Measurements from ENCODE around the gene WFIKKN1. TPM values are rescaled to one million over a fixed set of nuclear protein-coding genes. Genes with fewer than 3 reads are reported as not detected.

WFIKKN1 gene
- total RNA-seq, 2 donors from 2014 or later: 0.10 to 0.18 TPM

GRCh38 chr16:683396-684070 is 52.7 kb downstream of the WFIKKN1 start:
- H3K4me1 Mint-ChIP-seq: peaks cover 20% of the 10 kb centered on the region
- DNase-seq: no peak

More at GRCh38 chr16:683396-684070, 52.7 kb downstream of the WFIKKN1 start:
- no peak for ATAC-seq
- Mint-ChIP-seq H3K27me3 (no peaks in the 10 kb centered on the region), H3K4me3 (peak overlapping the region; percentile 84), H3K36me3 (ENCODE audit: low read depth) (no peaks in the 10 kb centered on the region), H3K27ac (no peak overlapping the region)
- no peaks in the 10 kb centered on the region for H3K9me3 ChIP-seq (ENCODE audit: control insufficient read depth, low read length, poor library complexity, severe bottlenecking)

Other genes with a start within 250 kb of the WFIKKN1 start
- gene PGAP6, start 249.0 kb upstream of the WFIKKN1 start, total RNA-seq: 100 to 1,000 TPM in 1 of 2 donors, 10 to 100 TPM in 1; 39.7 to 106 TPM
- 10 to 100 TPM; 31.9 to 39.8 TPM for gene NME4, start 233.8 kb upstream of the WFIKKN1 start, total RNA-seq
- 1 to 10 TPM; 7.5 to 9.0 TPM for gene DECR2, start 229.1 kb upstream of the WFIKKN1 start, total RNA-seq
- 10 to 100 TPM; 39.9 to 45.1 TPM for gene RAB11FIP3, start 205.3 kb upstream of the WFIKKN1 start, total RNA-seq
- gene CAPN15, start 103.3 kb upstream of the WFIKKN1 start, total RNA-seq: 10 to 100 TPM; 63.9 to 71.0 TPM
- not detected for gene PRR35, start 70.6 kb upstream of the WFIKKN1 start, total RNA-seq
- gene NHLRC4, start 64.0 kb upstream of the WFIKKN1 start, total RNA-seq: 1 to 10 TPM in 1 of 2 donors, under 1 TPM in 1; 0.86 to 1.4 TPM
- gene PIGQ, start 61.0 kb upstream of the WFIKKN1 start, total RNA-seq: 10 to 100 TPM; 25.6 to 32.4 TPM
- 10 to 100 TPM; 10.6 to 11.6 TPM for gene RAB40C, start 40.9 kb upstream of the WFIKKN1 start, total RNA-seq
- gene METTL26, start 5.3 kb downstream of the WFIKKN1 start, total RNA-seq: 10 to 100 TPM; 39.2 to 40.4 TPM
- gene MCRIP2, start 10.8 kb downstream of the WFIKKN1 start, total RNA-seq: 10 to 100 TPM; 15.7 to 17.1 TPM
- 10 to 100 TPM; 11.1 to 15.3 TPM for gene WDR90, start 18.4 kb downstream of the WFIKKN1 start, total RNA-seq
- gene RHOT2, start 37.1 kb downstream of the WFIKKN1 start, total RNA-seq: 100 to 1,000 TPM; 190 to 203 TPM
- gene RHBDL1, start 44.7 kb downstream of the WFIKKN1 start, total RNA-seq: 1 to 10 TPM; 5.7 to 5.9 TPM
- 10 to 100 TPM; 65.5 to 67.4 TPM for gene STUB1, start 49.4 kb downstream of the WFIKKN1 start, total RNA-seq
- gene JMJD8, start 53.3 kb downstream of the WFIKKN1 start, total RNA-seq: 10 to 100 TPM; 28.0 to 36.1 TPM
- 10 to 100 TPM in 1 of 2 donors, 1 to 10 TPM in 1; 9.0 to 11.7 TPM for gene WDR24, start 59.4 kb downstream of the WFIKKN1 start, total RNA-seq
- 10 to 100 TPM; 29.0 to 35.3 TPM for gene FBXL16, start 74.8 kb downstream of the WFIKKN1 start, total RNA-seq
- gene METRN, start 84.1 kb downstream of the WFIKKN1 start, total RNA-seq: 1 to 10 TPM; 3.8 to 4.3 TPM
- gene ANTKMT, start 90.2 kb downstream of the WFIKKN1 start, total RNA-seq: 10 to 100 TPM; 10.3 to 11.8 TPM
- gene CCDC78, start 95.5 kb downstream of the WFIKKN1 start, total RNA-seq: 1 to 10 TPM; 3.4 to 3.7 TPM
- 10 to 100 TPM in 1 of 2 donors, 1 to 10 TPM in 1; 9.8 to 12.5 TPM for gene HAGHL, start 96.1 kb downstream of the WFIKKN1 start, total RNA-seq
- 10 to 100 TPM; 33.7 to 33.8 TPM for gene CIAO3, start 110.0 kb downstream of the WFIKKN1 start, total RNA-seq
- gene MSLN, start 129.7 kb downstream of the WFIKKN1 start, total RNA-seq: not detected
- 10 to 100 TPM; 14.9 to 17.1 TPM for gene RPUSD1, start 157.4 kb downstream of the WFIKKN1 start, total RNA-seq
- gene CHTF18, start 157.6 kb downstream of the WFIKKN1 start, total RNA-seq: 10 to 100 TPM; 21.1 to 22.4 TPM
- gene GNG13, start 169.7 kb downstream of the WFIKKN1 start, total RNA-seq: not detected